Measurements from ENCODE around the gene CCDC82. TPM values are rescaled to one million over a fixed set of nuclear protein-coding genes. Genes with fewer than 3 reads are reported as not detected.

The CCDC82 gene
- total RNA-seq, 1 experiment from 2014 or later, result 10.6 TPM

GRCh38 chr11:96376796-96377195, 12.9 kb downstream of the CCDC82 start:
- no peak for DNase-seq (ENCODE audit: low read depth, low spot score)
- in situ Hi-C loops (cut with HindIII; ENCODE audit: low pct_unique_long_range_greater_than_20kb, low sequenced_read_pairs), result no loop called here

GRCh38 chr11:96373826-96374225, 15.9 kb downstream of the CCDC82 start:
- in situ Hi-C loops (cut with HindIII; ENCODE audit: low pct_unique_long_range_greater_than_20kb, low sequenced_read_pairs), result no loop called here
- DNase-seq (ENCODE audit: low read depth, low spot score), result no peak

DNA sequence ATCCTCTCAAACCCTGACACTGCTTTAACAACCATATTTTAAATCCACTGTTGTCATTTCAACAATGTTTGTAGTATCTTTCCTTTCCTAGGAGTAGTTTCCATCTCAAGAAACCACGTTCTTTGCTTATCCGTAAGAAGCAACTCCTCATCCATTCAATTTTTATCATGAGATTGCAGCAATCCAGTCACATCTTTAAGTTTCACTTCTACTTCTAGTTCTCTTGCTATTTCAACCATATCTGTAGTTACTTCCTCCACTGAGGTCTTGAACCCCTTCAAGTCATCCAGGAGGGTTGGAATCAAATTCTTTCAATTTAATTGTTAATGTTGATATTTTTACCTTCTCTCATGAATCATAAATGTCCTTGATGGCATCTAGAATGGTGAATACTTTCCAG, 22.4 kb downstream of the CCDC82 start:
- in situ Hi-C loops (cut with HindIII; ENCODE audit: low pct_unique_long_range_greater_than_20kb, low sequenced_read_pairs), result no loop called here
- no peak for DNase-seq (ENCODE audit: low read depth, low spot score)

- DNase-seq (ENCODE audit: low read depth, low spot score), result no peak
- in situ Hi-C loops (cut with HindIII; ENCODE audit: low pct_unique_long_range_greater_than_20kb, low sequenced_read_pairs), result no loop called here
Measured at GRCh38 chr11:96366024-96366423, 23.7 kb downstream of the CCDC82 start.

GRCh38 chr11:96365493-96365892, 24.2 kb downstream of the CCDC82 start:
- in situ Hi-C loops (cut with HindIII; ENCODE audit: low pct_unique_long_range_greater_than_20kb, low sequenced_read_pairs), result no loop called here
- no peak for DNase-seq (ENCODE audit: low read depth, low spot score)

- in situ Hi-C loops (cut with HindIII; ENCODE audit: low pct_unique_long_range_greater_than_20kb, low sequenced_read_pairs), result no loop called here
- no peak for DNase-seq (ENCODE audit: low read depth, low spot score)
Measured at GRCh38 chr11:96361778-96362177, 27.9 kb downstream of the CCDC82 start.

DNA sequence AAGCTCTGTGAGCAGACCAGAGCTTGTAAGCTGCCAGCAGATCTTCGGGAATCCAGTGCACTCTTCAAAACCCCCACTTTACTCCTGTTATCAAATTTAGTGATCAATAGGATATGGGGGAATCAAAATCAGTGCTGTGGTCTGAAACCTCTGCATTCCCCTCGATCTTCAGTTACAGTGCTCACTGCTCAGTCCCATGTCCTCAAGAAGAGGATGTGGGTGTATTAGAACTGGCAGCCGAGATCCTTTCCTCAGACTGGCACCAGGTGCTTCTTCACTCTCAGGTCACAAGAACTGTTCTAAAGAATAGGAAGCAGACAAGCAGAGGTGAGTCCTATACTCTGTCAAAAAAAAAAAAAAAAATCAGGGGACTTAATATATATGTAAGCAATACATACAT, 31.4 kb downstream of the CCDC82 start:
- in situ Hi-C loops (cut with HindIII; ENCODE audit: low pct_unique_long_range_greater_than_20kb, low sequenced_read_pairs), result no loop called here
- DNase-seq (ENCODE audit: low read depth, low spot score), result no peak

DNA sequence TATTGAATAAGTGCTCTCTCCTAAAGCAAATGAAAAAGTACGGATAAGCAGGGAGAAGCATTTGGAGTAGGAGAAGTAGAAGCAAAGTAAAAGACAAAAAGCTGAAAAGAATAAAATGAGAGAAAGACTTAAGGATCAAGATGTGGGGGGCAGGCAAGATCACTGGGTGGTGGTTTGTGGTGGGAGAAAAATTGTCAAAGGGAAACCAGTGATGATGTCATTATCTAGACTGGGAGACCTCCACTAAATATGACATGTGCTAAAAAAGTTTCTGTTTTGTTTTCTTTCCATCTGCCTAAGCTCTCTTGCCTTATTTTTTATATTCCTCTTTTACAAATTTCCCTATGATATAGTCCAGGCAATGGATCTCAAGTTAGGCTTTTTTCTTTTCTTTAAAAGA, 31.9 kb downstream of the CCDC82 start:
- no peak for DNase-seq (ENCODE audit: low read depth, low spot score)
- in situ Hi-C loops (cut with HindIII; ENCODE audit: low pct_unique_long_range_greater_than_20kb, low sequenced_read_pairs), result no loop called here

DNA sequence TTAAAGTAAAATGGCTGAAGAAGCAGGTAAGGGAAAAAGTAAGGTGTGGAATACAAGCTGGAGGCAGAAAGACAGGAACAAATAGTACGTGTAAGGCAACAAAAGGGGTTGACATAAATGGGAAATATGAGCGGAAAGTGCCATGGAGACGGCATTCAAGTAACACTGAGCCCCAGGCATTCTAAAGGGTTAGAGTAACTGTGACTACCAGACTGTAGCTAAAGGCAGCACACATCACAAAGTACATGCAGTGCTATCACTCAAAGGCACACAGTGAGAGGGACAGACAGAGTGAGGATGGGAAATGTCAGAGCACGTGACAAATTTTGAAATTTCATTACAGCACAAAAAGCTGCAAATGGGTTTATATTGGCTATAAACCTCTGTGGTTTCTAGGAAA, 32.9 kb downstream of the CCDC82 start:
- in situ Hi-C loops (cut with HindIII; ENCODE audit: low pct_unique_long_range_greater_than_20kb, low sequenced_read_pairs), result no loop called here
- DNase-seq (ENCODE audit: low read depth, low spot score), result no peak

DNA sequence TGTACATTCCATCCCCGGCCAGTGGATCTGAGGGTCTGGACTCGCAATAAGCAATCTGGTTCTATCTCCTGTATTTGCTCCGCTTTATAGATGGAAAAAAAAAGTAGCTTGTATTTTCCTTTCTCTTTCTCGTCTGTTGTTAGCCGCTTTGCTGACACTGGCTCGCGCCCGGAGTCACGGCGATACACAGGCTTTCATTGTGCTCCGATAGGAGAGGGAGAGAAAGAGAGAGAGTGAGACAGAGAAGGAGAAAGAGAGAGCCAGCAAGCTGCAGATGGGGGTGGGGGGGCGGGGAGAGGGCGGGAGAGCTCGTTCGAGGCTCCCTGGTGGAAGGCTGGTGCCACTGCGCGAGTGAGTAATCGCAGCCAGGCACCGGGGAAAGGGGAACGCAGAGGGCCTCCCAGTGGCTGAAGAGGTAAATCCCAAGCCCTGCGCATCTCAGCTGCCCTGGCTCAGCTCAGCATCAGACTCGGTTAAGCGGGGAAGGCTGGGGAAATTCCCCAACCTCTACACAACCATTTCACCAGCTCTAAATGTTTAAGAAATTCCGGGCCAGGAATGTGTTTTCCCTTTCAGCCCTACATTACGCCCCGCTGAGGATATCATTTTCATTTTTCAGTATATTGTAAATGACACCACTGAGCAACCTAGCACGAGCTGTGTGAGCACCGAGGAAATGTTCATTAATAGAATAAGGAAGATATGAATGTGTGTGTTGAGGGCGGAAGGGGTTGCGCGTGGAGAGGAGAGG, 46.6 kb downstream of the CCDC82 start, which contains the start of gene MAML2:
Gene MAML2 (minus strand): TSS at position 235 of the 751 bp plus-strand sequence. CDS start 1,300 bp downstream, outside the sequence.
- in situ Hi-C loops (cut with HindIII; ENCODE audit: low pct_unique_long_range_greater_than_20kb, low sequenced_read_pairs), result no loop called here
- peak; percentile 92 for DNase-seq (ENCODE audit: low read depth, low spot score)

DNA sequence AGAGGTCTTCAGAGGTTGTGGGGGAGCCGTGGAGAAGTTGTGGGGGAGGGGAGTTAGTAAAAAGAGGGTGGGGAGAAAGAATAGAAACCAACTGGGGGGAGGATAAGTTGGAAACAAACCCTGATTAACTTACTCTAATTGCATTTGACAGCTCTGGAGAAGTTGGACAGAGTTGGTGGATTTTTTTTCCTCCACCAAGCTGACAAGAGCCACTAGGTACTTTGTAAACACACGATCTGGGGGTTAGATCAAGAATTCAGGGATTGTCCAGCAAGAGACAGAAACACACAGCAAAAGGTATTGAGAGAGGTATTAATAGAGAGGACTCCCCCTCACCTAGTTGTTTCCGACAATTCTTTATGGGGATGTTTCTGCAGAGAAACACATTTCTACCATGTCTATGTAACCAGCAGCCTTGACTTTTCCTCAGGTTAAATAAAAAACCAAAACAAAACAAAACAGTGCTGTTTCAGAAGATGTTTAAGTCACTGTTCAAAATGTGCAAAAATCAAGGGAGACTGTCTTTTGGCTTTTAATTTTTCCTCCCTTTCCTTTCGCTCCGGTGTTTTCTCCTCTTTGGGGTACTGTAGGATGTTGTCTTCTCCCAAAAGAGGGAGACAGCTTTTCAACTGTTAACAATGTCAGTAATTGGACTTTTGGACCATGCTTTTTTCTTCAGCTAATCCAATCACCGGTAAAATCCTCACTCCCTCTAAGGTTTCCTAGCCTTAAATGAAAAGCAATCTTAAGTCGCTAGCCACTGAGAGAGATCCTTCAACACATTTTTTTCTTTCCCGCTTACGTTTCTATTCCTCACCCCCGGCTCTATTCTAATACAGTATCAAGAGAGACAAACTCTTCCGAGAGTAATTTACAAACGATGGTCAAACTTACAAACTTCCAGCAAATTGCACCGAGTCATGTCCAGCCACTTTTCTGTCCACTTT, 47.4 kb downstream of the CCDC82 start:
- DNase-seq (ENCODE audit: low read depth, low spot score), result no peak
- in situ Hi-C loops (cut with HindIII; ENCODE audit: low pct_unique_long_range_greater_than_20kb, low sequenced_read_pairs), result no loop called here

DNA sequence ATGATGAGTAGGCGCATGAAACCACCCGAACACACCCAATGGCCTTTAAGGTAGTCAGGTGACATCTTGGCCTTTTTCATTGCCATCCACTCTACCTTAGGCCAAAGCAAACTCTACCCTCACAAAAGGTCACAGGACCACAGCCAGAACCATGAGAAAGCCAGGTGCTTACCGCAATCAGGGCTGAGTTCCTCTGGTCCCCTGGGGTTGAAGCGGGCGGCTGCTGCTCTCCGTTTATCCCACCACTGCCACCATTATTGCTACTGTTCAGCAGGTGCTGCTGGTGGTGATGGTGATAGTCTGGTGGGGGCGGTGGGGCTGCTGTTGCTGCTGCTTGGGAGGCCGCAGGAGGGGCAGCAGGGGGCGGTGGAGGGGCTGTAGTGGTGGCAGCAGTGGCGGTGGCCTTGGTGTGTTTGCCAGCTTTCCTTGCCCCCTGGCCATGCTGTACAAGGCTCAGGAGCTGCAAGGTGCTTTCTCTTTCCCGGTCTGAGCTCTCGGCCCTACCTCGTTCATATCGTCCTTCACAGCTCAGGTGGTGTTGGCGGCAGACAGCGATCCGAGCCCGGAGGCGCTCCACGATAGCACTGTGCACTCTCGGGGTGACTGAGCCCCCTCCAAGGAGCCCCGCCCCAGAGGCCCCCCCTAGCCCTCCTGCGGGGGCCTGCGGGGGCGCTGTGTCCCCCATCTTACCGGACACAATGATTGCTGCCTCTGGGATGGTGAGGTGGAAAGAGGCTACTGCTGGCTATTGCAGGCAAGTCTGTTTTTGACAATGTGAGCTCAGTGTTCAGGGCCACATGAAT, 48.3 kb downstream of the CCDC82 start:
- DNase-seq (ENCODE audit: low read depth, low spot score), result peak; percentile 40
- in situ Hi-C loops (cut with HindIII; ENCODE audit: low pct_unique_long_range_greater_than_20kb, low sequenced_read_pairs), result no loop called here

DNA sequence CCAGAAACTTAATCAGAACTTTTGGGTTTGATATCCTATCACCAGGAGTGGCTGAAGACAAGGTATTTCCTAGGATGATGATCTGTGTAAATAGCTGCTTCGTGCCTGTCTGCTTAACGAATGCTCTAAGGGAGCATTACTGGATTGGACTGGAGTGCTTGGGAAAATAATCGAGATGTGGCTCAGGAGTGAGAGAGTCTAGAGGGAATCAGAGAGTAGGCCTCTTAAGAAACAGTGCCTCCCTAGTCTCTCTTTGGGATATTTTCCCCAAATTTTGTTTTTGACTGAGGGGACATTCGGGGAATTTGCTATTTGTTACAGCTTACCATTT, 49.2 kb downstream of the CCDC82 start:
- no peak for DNase-seq (ENCODE audit: low read depth, low spot score)
- in situ Hi-C loops (cut with HindIII; ENCODE audit: low pct_unique_long_range_greater_than_20kb, low sequenced_read_pairs), result no loop called here

DNA sequence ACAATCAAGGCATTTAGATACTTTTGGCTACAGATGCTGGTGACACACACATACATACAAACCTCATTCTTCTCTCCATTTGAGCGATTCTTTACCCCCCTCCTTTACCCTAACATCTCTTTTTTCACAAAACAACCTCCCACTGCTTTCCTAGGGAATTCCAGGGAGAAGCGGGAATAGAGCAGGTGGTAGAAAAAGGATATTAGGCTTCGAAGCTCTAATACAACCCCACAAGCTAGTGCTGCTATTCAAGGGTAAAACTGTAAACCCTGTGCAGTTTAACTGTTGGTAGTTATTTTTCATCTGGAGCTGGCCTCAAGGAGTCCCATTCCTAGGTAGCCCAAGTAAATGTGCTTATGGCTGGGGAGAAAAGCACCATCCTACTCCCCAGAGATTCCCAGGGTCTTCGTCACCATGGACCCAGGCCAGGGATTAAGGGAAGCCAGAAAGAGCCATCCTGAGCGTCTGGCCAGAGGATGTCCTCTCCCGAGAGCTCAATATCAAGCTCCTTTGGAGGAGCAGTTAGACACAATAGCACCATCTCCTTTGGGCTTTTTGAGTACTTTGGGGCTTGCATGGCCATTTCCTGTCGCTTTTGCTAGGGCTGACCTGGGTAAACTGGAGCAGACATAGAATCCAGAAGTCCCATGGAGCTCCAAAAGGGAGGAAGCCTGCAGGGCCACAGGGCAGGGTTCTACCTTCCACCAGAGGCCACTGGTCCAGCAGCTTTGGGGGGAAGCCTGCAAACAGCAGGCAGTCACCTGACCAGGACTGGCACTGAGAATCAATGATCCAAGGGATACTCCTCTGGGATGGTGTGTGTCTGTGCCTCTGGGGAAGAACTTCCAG, 49.8 kb downstream of the CCDC82 start:
- DNase-seq (ENCODE audit: low read depth, low spot score), result no peak
- in situ Hi-C loops (cut with HindIII; ENCODE audit: low pct_unique_long_range_greater_than_20kb, low sequenced_read_pairs), result no loop called here

DNA sequence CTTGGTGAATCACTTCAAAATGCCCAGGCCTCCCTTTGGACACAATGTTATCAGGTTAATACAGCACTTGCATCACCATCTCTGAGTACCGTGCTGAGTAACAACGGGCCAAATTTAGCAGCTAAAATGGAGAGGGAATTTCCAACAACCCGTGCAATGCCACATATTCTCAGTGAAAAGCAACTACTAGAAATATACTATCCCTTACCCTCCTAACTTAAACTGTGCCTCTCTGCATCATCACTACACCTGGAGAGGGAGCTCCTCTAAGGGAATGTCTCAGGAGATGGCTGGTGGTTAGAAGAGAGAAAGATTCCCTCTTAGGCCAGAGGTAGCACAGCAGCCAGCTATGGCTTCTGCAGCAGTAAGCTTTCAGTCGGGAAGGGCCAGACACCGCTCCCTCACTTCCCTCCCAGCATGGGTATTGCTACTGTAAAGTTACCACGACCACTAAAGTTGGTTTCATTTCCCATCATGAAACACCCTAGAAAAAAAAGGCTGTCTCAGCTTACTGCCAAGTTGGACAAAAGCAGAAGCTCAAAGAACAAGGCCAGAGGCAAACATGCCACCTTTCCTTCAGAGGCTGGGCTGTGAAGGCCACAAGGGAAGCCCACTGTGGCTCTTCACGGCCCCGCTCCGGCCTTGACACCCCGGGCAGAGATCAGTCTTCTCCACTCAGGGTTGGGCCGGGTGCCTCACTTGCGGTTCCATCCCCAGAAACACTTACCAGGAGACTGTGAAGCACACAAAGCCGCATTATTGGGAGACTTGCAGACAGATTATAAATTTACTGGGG, 50.6 kb downstream of the CCDC82 start:
- in situ Hi-C loops (cut with HindIII; ENCODE audit: low pct_unique_long_range_greater_than_20kb, low sequenced_read_pairs), result no loop called here
- peak; percentile 87 for DNase-seq (ENCODE audit: low read depth, low spot score)

DNA sequence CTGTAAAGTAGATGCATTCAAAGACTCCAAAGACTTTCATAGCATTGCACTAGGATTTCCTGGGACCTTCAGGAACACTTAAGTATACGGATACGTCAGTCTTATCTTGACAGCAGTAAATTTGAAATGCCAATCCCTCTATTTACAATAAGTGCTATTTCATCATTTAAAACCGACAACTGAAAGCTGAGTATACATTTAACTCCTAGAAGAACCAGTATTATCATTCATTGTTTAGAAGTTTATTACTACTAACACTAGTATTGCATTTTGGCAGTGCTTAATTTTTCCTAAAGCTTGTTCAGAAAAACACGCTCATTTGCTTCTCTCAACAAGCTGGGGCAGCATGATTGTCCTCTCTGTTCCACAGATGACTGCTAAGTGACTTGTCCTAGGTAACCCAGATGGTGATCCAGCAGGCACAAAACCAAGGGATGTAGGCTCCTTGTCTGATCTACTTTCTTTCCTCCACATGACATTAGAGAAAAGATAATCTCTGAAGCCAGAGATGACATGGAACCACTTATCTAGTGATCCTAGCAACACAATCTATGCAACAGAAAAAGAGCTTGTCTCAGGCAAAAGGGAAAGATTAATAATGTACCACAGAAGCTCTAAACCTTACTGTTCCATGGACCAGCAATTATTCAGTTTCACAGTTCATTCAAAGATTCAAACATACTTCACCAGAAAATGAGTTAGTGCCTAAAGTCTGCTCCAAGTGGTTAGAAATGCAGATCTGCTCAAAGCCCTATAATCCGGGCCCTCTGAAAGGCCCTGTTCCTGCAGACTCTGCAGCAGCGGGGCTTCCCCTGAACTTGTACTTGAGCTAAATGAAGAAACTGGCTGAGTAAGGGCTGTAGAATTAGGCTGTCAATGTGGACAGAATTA, 51.9 kb downstream of the CCDC82 start:
- no peak for DNase-seq (ENCODE audit: low read depth, low spot score)
- in situ Hi-C loops (cut with HindIII; ENCODE audit: low pct_unique_long_range_greater_than_20kb, low sequenced_read_pairs), result no loop called here

Data from SK-MEL-5 (cell line).